Germinal center (tissue), 1 donor: ENCODE results near the gene NID1.

ENCODE experiments used
- DNase-seq: peaks from one replicate; pipeline ENCODE4 v3.0.0; 2012; ENCODE audit warnings: mixed read lengths, low spot score

The NID1 gene

DNA sequence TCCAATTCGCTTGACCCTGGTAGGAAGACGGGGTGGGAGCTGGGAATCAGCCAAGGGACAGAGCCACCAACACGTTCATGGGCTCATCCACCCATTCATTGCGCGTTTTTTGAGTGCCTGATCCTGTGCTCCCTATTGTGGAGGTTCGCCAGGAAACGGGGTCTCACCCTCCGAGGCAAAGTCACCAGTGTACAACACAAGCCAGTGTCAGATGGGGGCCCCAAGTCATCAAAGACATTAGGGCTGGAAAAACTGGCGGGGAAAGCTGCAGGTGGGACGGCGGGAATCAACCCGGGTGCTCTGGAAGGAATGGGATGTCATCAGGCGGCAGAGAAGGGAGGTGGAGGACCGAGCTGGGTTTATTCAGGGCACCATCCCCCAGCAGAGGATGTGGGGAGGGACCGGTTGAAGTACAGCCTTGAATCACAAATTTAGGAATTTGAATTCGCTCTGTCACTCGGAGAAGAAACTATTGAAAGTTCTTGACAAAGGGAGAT lies 667 bp upstream of the NID1 start:
- DNase-seq: no peak

DNA sequence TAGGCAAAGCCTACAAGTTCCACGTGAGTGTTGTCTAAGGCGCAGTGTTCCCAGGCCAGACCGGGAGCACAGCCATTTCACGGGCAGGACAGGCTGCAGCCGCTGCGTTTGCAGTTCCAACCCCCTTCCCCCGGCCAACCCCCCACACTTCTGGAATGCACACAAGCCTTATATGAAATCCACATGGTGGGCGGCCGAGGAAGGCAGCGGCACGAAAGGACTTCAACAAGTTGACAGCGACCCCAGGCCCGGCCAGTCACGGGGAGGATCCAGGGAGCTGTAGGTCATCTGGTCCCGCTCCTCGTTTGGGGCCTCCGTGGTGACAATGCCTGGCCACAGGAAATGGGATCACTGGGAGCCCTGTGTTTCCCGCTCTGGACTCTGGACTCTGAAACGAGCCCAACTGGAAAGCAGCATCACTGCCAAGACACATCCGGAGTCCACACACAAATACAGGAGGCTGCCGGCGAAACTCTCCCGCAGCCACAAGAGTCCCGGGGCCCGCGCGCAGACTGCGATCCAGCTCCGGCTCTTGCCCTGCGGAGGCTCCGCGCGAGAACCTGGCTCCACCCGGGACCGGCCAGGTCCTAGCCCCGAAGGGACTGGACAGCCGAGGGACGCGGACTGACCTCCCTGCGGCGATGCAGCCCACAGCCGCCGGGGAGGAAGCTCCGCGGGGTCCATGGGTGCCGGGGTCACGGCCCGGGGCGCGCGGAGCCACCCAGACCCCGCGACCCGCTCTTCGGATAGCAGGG lies 794 bp downstream of the NID1 start:
- peak; percentile 10 for DNase-seq

DNA sequence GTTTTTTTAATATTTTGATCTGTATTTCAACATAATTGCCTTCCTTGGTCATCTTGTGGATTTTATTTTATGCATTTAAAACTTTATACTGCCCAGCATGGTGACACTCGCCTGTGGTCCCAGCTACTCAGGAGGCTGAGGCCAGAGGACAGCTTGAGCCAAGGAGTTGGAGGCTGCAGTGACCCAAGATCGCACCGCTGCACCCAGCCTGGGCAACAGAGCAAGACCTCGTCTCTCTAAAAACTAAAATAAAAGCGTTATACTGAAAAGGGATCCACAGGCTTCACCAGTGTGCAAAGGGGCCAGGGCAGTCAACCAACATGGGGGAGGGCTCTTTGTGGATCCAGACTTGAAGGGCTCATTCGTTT lies 1.4 kb downstream of the NID1 start:
- DNase-seq: no peak

DNA sequence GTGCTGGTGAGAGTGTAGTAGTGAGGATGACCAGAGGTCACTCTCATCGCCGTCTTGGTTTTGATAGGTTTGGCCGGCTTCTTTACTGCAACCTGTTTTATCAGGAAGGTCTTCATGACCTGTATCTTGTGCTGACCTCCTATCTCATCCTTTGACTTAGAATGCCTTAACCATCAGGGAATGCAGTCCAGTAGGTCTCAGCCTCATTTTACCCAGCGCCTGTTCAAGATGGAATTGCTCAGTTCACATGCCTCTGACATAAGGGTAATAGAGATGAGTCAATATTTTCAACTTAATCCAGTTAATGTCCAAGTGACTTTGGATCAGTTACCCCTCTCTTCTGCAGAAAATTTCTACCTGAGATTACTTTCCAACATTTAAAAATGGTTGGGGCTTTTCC lies 4.6 kb downstream of the NID1 start:
- DNase-seq: no peak

DNA sequence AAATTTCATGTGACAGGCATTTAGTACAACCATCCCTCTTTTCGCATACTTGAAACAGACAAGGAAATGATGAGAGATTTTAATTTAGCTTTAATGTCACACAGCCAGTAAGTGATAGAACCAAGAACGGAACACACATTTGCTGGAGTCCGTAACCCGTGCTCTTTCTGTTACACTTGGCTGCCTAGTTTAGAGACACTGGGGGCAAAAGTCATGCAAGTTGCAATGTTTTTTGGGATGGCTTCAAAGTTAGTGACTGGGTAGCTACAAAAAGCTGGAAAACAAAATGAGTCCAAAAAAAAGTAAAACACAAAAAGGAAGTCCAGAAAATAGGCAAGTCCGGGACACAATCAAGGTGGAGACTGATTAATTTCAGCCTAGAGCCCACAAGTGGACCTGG lies 5.9 kb downstream of the NID1 start:
- no peak for DNase-seq

DNA sequence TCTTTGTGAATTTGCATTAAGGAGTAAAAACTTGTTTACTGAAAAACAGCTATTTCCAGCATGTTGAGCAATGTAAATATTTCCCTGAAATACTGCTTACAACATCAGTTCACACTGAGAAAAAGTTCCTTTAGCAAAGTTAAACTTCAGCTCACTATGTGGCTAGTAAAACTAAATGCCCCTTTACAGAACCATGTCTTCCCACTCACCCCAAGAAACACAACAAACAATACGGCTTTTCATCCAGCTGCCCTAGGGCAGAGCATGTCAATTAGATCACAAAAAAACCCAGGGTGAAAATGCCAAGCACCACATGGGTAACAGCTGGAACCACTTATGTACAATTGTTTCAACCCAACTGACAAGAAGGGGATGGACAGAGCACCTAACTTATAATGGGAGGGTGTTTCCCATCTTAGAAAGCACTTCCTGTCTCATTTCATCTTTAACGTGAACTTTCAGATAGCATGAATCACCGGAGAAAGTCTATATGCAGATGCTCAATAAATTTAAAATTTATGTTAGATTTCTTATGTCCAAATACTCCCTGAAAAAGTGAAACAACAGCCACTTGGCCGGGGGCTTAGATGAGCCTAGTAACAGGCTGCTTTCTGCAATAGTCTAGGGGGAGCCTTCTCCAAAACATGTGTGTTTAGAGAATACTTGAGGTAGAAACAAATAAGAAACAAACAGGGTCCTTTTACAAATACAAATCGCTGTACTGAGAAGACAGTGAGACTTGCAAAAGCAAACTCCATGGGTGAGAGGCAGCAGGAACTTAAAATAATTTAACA lies 6.6 kb downstream of the NID1 start:
- DNase-seq: no peak

DNA sequence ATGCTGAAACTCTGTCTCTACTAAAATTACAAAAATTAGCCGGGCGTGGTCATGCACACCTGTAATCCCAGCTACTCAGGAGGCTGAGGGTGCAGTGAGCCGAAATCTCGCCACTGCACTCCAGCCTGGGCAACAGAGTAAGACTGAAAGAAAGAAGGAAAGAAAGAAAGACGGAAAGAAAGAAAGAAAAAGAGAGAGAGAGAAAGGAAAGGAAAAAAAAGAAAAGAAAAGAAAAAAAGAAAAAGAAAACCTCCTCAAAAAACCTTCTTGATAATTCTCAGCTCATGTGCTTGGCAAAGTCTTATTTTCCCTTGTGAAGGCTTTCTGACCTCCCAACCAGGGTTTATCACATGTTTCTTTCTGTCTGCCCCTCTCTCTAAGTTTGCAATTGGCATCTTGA lies 7.3 kb downstream of the NID1 start:
- no peak for DNase-seq

DNA sequence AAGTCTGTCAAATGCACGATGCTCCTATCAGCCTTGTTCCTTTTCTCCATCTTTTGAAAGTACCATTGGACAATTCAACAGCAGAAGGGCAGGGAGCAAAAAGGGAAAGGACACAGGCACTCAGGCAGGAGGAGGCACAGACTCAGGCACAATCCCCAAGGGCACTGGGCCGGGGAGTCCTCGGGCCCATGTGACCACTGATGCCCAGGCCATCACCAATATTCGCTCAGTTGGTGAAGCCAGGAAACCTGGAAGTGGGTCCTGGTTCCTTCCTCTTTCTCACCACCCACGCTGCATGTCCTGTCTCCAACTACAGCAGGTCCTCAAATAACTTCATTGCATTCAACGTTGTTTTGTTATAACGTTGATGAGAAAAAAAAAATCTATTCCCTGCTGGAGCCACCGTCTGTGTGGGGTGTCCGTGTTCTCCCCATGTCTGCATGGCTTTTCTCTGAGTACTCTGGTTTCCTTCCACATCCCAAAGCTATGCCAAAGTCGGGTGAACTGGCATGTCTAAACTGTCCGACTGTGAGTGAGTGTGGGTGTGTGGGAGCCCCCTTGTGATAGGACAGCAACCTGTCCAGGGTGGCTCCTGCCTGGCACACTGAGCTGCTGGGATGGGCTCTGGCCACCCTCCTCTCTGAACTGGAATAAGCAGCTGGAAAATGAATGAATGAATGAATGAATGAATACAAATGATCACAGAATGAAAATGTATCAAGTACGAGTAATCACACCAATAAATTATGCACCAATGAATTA lies 12.5 kb downstream of the NID1 start:
- DNase-seq: no peak

DNA sequence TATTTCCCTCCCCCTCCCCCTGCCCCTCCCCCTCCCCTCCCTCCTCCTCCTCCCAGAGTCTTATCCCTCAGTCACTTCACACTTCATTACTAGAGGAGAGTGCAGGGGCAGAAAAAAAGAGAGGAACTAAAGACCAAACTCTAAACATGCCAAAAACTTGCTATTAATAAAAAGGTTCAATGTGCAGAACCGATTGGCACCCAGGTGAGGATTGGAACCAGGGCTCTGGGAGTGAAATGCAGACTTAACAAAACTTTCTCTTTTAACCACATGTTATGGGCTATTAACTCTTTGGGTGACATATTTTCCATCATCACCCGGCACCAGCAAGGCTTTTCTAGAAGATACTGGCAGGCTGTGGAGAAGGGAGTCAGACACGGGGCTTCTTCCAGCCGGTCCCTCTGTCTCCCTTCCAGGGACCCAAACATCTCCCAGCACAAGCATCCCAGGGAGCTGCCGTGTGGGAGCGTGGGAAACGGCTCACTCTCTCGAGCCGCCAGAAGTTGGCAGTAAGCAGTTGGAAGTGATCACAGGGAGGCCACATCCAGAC lies 13.6 kb downstream of the NID1 start:
- no peak for DNase-seq

DNA sequence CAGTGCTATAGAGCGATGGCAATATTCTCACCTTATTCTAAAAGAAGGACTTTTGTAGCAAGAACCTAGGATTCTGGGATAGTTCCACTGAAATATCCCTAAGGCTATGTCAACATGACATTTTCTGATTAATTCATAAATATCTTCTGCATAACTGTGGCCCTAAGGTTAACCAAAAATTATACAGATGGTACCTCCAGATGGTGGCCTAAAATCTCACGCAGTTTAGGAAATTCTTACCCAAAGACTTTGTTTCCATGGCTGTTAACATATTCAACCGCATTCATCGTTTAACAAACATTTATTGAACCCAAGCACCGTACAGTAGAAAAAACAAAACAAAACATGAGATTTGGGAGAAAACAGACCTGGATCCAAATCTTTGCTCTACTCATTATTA lies 19.1 kb downstream of the NID1 start:
- DNase-seq: no peak

DNA sequence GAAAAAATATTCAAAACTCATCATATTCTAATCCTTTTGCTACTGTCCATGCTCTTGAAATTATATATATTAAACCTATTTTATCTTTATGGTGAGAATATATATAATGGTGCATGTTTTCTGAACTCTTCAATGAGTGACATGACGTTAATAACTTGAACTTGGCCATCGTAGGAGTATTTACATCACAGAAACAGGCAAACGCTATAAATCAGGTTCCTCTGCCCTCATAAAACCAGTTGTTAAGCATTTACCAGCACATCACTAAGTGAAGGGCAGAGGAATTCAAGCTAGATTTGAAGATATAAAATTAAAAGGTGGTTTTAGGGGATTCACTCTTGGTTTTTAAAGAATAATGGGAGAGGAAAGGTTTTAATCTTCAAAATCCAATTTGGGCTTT lies 20.5 kb downstream of the NID1 start:
- no peak for DNase-seq

DNA sequence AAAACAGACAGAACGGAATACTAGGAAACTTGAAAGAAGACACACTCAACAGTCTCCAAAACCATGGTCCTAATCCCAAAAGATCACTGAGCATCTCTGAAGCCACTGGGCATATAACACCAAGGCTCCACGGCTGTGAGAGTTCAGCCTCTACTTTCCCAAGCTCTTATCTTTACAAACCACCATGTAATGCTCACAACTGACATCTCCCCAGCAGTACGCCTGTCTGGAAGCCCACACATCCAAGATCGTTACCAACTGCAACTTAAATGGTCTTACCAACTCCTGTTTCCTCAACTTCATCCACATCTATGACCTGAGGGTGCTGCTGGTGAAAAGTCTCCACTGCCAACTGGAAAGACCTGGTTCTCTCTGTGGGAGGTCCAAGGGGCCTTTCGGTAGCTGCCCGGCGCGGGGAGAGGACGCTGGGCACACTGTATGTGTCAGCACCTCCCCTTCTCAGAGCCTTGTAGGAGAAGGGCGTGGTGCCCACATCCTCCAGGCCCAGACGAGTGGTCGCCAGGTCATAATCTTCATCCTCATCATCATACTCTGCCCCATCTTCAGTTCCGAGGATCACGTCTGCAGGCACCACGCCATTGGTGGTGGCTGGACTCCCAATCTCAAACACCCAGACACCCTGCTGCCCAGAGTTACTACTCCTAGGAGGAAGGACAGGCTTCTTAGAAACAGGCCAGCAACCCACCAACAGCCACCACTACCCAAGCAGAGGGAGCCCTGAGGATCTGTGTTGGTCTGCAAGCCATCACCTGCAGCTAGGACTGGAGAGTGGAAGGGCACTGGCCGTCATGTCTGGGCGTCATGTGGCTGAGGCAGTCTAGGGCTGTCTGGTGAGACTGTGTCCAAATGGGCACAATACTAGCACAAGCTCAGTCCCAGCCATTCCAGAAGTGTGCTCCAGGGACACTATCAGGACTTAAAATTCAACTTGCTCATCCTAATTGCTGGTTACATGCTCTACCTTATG lies 23.0 kb downstream of the NID1 start:
- no peak for DNase-seq

DNA sequence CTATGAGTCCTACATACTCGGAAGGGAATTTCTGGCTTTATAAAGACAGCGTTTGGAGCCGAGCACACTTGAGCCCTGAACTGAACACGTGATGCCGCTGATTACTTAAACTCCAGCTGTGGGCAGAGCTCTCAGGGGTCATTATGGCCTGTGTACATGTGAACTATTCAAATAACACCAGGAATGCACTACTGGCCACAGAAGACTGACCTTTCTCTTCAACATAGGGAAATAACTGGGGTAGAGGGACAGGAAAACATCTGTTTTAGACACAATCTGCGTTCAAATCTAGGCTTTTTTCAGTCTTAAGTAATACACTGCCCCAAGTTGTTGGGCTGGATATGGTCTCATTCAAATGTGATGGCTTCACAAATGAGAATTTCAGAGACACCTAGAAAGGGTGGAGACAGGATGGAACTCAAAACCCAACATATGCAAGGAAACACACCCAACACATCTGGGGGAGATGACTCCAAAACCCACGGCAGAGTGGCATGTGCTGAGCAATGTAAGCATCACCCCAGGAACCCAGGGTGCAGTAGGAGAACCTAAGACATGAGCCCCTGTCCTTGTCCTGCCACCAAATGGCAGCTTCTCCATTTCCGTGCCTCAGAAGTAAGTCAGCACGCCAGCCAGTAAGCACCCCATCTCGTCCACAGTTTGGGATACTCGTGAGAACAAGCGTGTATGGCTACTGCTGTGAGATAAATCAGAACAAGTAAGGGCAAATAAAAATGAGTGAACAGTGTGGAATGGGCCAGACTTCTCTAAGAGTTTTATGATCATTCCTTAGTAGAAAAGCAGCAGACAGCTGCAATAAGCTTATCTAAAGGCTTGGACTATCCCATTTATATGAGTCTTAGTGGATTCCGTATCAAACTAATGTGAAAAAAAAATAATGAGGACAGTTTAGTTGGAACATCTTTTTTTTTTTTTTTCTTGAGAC lies 24.9 kb downstream of the NID1 start:
- DNase-seq: no peak

DNA sequence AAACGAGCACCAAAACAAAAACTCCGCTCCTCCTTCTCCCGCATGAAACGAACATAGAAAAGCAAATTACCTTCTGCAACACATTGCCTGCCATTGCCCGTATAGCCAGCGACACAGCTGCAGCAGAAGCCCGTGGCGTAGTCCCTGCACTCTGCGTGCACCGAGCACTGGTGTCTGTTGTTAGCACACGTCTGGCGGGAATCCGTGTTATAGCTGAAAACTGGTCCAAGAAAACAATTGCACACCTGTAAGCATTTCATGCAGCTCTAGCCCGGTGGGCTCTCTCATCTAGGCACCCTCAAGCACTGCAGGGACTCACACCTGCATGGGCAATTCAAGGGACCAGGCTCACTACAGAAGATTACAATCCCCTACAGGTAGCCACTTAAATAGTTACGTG lies 26.9 kb downstream of the NID1 start:
- DNase-seq: no peak

DNA sequence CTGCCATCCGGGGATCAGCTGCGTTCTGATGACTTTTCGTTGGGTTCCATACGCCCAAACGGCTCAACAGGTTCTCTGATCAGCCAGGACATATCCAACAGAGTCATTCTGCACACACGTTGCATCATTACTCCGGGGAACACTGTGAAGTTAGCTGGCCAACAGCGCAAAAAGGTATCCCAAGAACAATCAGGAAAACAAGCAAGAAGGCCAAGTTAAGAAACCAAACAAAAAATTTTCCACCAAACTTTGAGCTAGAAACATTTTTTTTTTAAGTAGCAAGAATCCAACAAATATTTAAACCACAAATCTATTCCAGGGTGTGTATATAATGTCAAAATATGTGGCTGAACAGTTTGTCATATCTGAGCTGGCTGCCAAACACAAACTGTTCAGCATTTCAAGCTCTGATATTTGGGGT lies 29.2 kb downstream of the NID1 start:
- DNase-seq: no peak

DNA sequence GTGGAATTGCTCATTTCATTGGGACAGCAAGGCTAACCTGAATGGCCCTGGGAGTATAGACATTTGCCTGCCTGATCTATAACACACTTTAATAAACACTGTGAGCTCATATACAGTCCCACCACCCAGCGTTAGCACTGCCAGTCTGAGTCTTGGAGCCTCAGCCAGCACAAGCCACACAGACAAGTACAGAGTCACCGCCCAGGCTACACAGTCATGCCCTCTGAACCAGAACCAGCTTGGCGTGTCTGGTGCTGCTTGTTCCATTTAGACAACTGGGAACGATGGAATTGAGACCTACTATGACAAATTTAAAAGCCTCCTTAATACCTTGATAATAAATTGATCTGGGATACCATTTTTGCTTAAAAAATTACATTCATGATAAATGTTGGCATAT lies 31.6 kb downstream of the NID1 start:
- DNase-seq: no peak

DNA sequence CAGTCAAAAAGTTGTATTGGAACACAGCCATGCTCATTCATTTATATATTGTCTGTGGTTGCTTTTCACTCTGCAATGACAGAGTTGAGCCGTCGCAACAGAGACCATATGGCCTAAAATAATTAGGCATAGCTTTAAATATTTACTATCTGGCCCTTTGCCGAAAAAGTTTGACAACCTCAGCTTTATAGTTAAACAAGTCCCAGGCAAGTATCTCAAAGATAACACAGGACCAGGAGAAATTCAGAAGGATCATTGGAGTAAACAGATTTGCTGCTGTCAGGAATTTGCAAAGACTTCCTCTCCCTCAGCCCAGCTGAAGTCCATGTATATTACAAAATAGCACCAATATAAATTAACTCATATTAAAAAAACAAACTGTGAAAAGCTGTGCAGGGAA lies 34.4 kb downstream of the NID1 start:
- no peak for DNase-seq

DNA sequence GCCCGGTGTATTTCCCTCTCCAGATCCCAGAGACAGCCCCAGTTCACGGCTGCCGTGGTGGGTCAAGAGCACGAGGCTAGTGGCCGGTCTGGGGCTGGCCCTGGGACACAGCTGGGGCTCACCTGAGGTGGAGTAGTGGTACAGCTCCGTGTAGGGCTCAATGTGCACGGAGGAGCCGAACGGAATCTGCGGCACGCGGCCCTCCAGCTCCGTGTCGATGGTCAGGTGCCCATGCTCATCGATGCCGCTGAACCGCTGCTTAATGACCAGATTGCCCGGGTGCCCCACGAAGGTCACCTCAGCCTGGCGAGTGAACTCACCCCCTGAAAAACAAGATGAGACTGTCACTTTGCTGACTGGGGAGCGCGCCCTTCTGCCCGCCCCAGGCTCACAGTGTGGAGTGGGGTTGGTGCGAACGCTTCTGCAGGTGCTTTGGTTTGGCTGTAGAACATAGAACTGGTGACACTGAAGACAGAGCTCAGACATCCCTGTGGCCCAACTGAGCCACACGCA lies 35.4 kb downstream of the NID1 start:
- DNase-seq: no peak

DNA sequence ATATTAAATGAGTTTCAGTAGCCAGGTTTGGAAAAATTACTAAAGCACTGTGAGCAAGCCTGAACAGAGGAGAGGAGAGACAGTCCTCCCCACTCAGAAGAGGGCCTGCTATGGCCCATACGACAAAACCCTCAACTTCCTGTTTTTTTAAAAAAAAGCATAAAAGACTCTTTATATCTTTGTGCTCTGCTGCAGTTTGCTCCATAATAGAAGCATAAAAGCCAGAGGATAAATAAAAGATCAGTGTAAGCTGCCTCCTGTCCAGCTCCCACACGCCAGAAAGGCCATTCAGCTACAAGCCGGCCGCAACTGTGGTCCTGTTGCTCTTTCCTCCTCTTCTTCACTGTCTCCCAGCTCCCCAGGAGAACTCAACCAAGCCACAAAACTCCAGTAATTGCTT lies 37.8 kb downstream of the NID1 start:
- DNase-seq: no peak

DNA sequence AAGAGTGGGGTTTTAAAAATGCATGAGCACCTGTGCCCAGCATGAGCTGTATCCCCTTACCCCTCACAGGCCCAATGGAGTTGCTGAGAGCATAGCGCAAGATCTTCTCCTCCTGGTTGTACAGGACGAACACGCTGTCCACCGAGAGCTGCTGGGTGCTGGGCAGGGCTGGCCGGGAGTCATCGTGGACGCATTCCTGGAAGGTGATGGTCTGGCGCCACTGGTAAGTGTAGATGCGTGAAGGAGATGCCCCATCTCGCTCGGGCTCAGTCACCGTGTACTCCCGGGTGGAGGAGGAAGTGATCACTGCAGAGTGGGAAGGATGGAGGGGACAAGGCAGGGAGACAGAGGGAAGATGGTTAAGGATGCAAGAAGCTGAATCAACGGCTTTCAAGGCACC lies 39.1 kb downstream of the NID1 start:
- DNase-seq: no peak
